GM19438 (cell line): ENCODE results near the gene PRMT2.
"Not testable (repeated sequence)": the region's sequence is repeated elsewhere in the genome, so short reads cannot be mapped to it uniquely, and the experiment has no call there.

Experiments
- ATAC-seq: cut with Tn5 transposase; IDR thresholded peaks from one replicate; pipeline ENCODE4 v1.9.1; 2021; ENCODE audit warnings: low read depth; ENCODE audit not compliant: unreplicated experiment

The PRMT2 gene

DNA sequence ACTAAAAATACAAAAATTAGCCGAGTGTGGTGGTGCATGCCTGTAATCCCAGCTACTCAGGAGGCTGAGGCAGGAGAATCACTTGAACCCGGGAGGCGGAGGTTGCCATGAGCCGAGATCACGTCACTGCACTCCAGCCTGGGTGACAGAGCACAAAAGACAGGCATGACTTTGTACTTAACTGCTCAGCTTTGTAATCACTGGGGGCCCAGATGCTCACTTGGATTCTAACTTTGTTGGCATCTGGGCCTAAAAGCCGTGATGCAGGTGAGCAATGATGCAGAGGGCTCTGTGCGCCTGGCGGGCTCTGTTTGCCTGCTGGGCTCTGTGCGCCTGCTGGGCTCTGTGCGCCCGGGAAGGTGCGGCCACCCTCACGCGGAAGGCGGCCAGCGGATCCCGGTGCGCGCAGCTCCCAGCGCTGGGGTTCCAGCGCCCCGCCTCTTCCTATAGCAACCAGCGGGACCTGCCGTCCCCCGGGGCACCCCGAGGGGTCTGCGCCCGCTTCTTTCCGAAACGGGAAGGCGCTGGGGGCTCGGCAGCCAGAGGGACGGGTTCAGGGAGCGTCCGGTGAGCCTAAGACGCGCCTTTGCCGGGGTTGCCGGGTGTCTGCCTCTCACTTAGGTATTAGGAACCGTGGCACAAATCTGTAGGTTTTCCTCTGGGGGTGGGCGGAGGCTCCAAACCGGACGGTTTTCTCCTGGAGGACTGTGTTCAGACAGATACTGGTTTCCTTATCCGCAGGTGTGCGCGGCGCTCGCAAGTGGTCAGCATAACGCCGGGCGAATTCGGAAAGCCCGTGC lies 31.7 kb downstream of the PRMT2 start:
- ATAC-seq: no peak

DNA sequence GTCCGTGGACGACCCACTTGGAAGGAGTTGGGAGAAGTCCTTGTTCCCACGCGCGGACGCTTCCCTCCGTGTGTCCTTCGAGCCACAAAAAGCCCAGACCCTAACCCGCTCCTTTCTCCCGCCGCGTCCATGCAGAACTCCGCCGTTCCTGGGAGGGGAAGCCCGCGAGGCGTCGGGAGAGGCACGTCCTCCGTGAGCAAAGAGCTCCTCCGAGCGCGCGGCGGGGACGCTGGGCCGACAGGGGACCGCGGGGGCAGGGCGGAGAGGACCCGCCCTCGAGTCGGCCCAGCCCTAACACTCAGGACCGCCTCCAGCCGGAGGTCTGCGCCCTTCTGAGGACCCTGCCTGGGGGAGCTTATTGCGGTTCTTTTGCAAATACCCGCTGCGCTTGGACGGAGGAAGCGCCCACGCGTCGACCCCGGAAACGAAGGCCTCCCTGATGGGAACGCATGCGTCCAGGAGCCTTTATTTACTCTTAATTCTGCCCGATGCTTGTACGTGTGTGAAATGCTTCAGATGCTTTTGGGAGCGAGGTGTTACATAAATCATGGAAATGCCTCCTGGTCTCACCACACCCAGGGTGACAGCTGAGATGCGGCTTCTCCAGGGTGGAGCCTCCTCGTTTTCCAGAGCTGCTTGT lies 32.4 kb downstream of the PRMT2 start:
- ATAC-seq: no peak

DNA sequence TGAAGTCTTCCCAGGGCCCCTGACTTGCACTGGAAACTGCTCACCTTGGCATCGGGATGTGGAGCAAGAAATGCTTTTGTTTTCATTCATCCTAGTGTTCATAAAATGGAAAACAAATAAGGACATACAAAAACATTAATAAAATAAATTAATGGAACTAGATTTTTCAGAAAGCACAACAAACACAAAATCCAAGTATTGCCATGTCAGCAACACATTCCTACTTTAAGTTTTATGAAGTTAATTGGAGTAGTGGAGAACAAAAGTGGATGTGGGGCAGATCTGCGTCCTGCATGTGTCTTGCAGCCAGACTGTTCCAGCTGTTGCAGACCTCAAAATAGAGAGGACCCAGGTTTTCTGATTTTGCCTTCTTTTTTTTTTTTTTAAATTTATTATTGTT lies 32.9 kb downstream of the PRMT2 start:
- no peak for ATAC-seq

DNA sequence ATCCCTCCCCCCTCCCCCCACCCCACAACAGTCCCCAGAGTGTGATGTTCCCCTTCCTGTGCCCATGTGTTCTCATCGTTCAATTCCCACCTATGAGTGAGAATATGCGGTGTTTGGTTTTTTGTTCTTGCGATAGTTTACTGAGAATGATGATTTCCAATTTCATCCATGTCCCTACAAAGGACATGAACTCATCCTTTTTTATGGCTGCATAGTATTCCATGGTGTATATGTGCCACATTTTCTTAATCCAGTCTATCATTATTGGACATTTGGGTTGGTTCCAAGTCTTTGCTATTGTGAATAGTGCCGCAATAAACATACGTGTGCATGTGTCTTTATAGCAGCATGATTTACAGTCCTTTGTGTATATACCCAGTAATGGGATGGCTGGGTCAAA lies 33.4 kb downstream of the PRMT2 start:
- not testable (repeated sequence) for ATAC-seq

DNA sequence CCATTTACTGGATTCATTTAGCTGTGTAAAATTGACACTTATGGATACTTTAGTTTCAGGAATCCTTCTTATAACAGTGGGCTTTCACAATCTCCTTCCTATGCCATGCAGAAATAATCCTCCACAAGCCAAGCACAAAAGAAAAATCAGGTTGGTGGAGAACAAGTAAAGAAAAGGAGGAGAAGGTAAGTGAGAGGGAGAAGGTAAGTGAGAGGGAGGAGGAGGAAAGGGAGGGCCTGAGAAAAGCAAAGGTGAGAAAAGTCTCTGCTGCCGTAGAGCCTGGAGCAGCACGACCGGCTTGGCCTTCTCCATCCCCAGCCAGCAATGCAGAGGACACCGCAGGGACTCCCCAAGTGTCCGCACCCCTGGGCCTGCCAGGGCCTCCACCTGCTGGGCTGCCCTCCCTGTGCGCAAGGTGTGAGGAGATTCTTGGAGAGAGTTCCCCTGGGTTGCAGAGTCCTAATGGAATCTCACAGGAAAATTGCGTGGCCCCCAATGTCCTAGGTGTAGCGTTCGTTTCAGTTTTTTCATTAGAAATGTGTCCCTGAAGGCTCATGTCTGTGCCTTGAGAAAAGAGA lies 39.0 kb downstream of the PRMT2 start:
- ATAC-seq: no peak

DNA sequence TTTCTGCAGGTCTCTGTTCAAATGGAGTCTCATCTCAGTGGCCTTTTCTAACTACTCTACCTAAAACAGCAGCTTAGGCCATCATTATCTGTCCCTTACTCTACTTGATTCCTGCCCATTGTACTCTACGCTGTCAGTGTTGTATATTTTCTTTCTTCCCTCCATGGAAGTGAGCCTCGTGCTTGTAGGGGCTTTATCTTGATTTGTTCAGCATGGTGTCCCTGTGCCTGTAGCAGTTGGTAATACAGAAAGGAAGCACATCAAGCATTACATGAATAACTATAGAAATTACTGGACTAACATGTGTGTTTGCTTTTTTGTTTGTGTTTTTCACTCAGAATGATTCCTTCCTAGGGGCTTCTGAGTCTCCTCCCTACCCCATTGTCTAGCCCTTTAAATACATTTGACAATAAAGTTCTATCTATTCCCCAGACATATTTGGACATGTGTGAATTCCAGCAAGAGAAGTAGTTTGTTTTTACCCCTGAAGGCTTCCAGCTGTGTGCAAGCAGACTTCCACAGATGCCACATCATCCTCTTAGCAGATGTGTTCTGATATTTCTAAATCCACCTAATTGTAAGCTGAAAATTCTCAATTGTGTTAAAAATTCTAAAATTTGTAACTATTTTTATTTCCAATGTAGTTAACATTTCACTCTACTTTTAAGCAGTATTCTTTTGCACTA lies 40.3 kb downstream of the PRMT2 start:
- no peak for ATAC-seq

DNA sequence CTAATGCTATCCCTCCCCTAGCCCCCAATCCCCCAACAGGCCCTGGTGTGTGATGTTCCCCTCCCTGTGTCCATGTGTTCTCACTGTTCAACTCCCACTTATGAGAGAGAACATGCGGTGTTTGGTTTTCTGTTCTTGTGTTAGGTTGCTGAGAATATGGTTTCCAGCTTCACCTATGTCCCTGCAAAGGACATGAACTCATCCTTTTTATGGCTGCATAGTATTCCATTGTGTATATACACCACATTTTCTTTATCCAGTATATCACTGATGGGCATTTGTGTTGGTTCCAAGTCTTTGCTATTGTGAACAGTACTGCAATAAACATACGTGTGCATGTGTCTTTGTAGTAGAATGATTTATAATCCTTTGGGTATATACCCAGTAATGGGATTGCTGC lies 41.1 kb downstream of the PRMT2 start:
- not testable (repeated sequence) for ATAC-seq

DNA sequence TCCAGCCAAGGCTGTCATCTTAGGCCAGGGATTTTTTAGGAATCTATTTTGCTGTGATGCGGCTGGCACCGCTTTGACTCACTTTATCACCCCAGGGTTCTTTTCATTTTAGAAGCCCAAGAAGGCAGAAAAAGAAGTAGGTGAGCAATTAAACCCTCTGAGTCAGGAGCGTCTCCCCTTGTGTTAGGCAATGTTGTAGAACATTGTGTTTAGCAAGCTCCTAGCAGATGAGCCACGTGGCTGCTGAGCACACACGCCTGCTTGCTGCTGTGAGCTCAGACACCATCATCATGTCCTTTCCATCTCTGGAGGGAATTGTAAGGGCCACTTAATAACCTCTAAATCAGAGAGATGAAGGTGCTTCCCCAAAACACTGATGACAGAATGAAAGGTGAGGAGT lies 46.1 kb downstream of the PRMT2 start:
- ATAC-seq: not testable (repeated sequence)

DNA sequence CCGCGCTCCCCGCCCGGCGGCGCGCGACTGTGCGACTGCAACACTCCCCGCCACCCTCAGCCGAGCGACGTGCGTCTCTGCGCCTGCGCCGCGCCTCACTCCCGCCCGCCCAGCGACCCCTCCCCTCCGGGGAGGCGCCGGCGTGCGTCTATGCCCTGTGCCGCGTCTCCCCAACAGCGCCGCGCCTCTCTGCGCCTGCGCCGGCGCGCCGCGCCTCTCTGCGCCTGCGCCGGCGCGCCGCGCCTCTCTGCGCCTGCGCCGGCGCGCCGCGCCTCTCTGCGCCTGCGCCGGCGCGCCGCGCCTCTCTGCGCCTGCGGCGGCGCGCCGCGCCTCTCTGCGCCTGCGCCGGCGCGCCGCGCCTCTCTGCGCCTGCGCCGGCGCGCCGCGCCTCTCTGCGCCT lies 63.2 kb downstream of the PRMT2 start:
- not testable (repeated sequence) for ATAC-seq

DNA sequence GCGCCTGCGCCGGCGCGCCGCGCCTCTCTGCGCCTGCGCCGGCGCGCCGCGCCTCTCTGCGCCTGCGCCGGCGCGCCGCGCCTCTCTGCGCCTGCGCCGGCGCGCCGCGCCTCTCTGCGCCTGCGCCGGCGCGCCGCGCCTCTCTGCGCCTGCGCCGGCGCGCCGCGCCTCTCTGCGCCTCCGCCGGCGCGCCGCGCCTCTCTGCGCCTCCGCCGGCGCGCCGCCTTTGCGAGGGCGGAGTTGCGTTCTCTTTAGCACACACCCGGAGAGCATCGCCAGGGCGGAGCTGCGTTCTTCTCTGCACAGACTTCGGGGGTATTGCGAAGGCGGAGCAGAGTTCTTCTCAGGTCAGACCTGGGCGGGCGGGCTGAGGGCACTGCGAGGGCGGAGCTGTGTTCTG lies 63.6 kb downstream of the PRMT2 start:
- ATAC-seq: not testable (repeated sequence)
